Stimulated activated CD8-positive, alpha-beta memory T cell treated with anti-CD3 and anti-CD28 coated beads, Interleukin-12 subunit alpha, Interleukin-12 subunit beta, amount 100 ng/mL, for 4 hours (primary cell): ENCODE results near the gene PRIM1.
"Not testable (repeated sequence)": the region's sequence is repeated elsewhere in the genome, so short reads cannot be mapped to it uniquely, and the experiment has no call there.

Experiments
- DNase-seq: peaks from one replicate; pipeline ENCODE4 v3.0.0-alpha.2; 2020; ENCODE audit warnings: low read depth

PRIM1 gene

GRCh38 chr12:56751712-56752598, at the start of gene PRIM1:
PRIM1 (minus strand) TSS chr12:56752323; CDS start chr12:56752298, 25 bp downstream.
- DNase-seq = peak; percentile 74

GRCh38 chr12:56800221-56800620, 48.1 kb upstream of the PRIM1 start:
- DNase-seq = no peak

GRCh38 chr12:56799345-56799744, 47.2 kb upstream of the PRIM1 start:
- not testable (repeated sequence) for DNase-seq

- not testable (repeated sequence) for DNase-seq
Measured at GRCh38 chr12:56795791-56796190, 43.7 kb upstream of the PRIM1 start.

- DNase-seq = not testable (repeated sequence)
Measured at GRCh38 chr12:56795046-56795562, 43.0 kb upstream of the PRIM1 start.

- DNase-seq = not testable (repeated sequence)
Measured at GRCh38 chr12:56793124-56793523, 41.0 kb upstream of the PRIM1 start.

GRCh38 chr12:56792678-56793077, 40.6 kb upstream of the PRIM1 start:
- no peak for DNase-seq

GRCh38 chr12:56789429-56789828, 37.3 kb upstream of the PRIM1 start:
- DNase-seq = not testable (repeated sequence)

GRCh38 chr12:56787498-56787897, 35.4 kb upstream of the PRIM1 start:
- DNase-seq = no peak

GRCh38 chr12:56785874-56786273, 33.8 kb upstream of the PRIM1 start:
- no peak for DNase-seq

GRCh38 chr12:56785141-56785865, 33.2 kb upstream of the PRIM1 start:
- no peak for DNase-seq

GRCh38 chr12:56781726-56782125, 29.6 kb upstream of the PRIM1 start:
- DNase-seq = no peak

GRCh38 chr12:56778756-56779155, 26.6 kb upstream of the PRIM1 start:
- DNase-seq = no peak

GRCh38 chr12:56776654-56777053, 24.5 kb upstream of the PRIM1 start:
- DNase-seq = no peak

GRCh38 chr12:56775638-56776037, 23.5 kb upstream of the PRIM1 start:
- no peak for DNase-seq

- no peak for DNase-seq
Measured at GRCh38 chr12:56773113-56773512, 21.0 kb upstream of the PRIM1 start.

- DNase-seq = no peak
Measured at GRCh38 chr12:56772625-56773024, 20.5 kb upstream of the PRIM1 start.

GRCh38 chr12:56769868-56770267, 17.7 kb upstream of the PRIM1 start:
- DNase-seq = no peak

GRCh38 chr12:56768424-56768823, 16.3 kb upstream of the PRIM1 start:
- DNase-seq = no peak

- DNase-seq = no peak
Measured at GRCh38 chr12:56766535-56766934, 14.4 kb upstream of the PRIM1 start.

- DNase-seq = no peak
Measured at GRCh38 chr12:56763753-56764657, 11.9 kb upstream of the PRIM1 start.

- DNase-seq = no peak
Measured at GRCh38 chr12:56761812-56762211, 9.7 kb upstream of the PRIM1 start.
